GM21786 (cell line): ENCODE measurements around the gene ZNF516.

Experiments
- ATAC-seq: cut with Tn5 transposase; IDR thresholded peaks from one replicate; pipeline ENCODE4 v1.9.1; 2021; ENCODE audit not compliant: unreplicated experiment

ZNF516 gene

GRCh38 chr18:76456018-76456750, 38.9 kb downstream of the ZNF516 start:
- ATAC-seq: no peak

GRCh38 chr18:76455003-76455676, 39.9 kb downstream of the ZNF516 start:
- no peak for ATAC-seq

GRCh38 chr18:76454418-76454817, 40.6 kb downstream of the ZNF516 start:
- ATAC-seq: no peak

GRCh38 chr18:76453932-76454331, 41.1 kb downstream of the ZNF516 start:
- no peak for ATAC-seq

- ATAC-seq: no peak
Observed at GRCh38 chr18:76453057-76453561, 41.9 kb downstream of the ZNF516 start.

- ATAC-seq: no peak
Observed at GRCh38 chr18:76452357-76452756, 42.7 kb downstream of the ZNF516 start.

- no peak for ATAC-seq
Observed at GRCh38 chr18:76451396-76452331, 43.4 kb downstream of the ZNF516 start.

GRCh38 chr18:76450452-76451395, 44.3 kb downstream of the ZNF516 start:
- ATAC-seq: no peak

GRCh38 chr18:76449111-76449453, 46.0 kb downstream of the ZNF516 start:
- no peak for ATAC-seq

- no peak for ATAC-seq
Observed at GRCh38 chr18:76448256-76449110, 46.6 kb downstream of the ZNF516 start.

- no peak for ATAC-seq
Observed at GRCh38 chr18:76447258-76447890, 47.7 kb downstream of the ZNF516 start.

- no peak for ATAC-seq
Observed at GRCh38 chr18:76446321-76447257, 48.5 kb downstream of the ZNF516 start.

GRCh38 chr18:76445741-76446232, 49.3 kb downstream of the ZNF516 start:
- ATAC-seq: no peak

GRCh38 chr18:76445275-76445674, 49.8 kb downstream of the ZNF516 start:
- no peak for ATAC-seq

GRCh38 chr18:76444446-76445105, 50.5 kb downstream of the ZNF516 start:
- ATAC-seq: no peak

- ATAC-seq: no peak
Observed at GRCh38 chr18:76443519-76444445, 51.3 kb downstream of the ZNF516 start.
